Femur (tissue), 1 donor: ENCODE data around the gene STX11.

Experiments
- DNase-seq: peaks from one replicate; pipeline ENCODE4 v3.0.0-alpha.2; 2017

The STX11 gene

GRCh38 chr6:144215932-144216667 lies 65.8 kb downstream of the STX11 start:
- peak; percentile 99 for DNase-seq

- DNase-seq = no peak
Observed at GRCh38 chr6:144216668-144217218, 66.4 kb downstream of the STX11 start.

GRCh38 chr6:144217264-144217663 lies 66.9 kb downstream of the STX11 start:
- DNase-seq = no peak

- DNase-seq = no peak
Observed at GRCh38 chr6:144217797-144218196, 67.5 kb downstream of the STX11 start.

GRCh38 chr6:144219056-144219685 lies 68.9 kb downstream of the STX11 start:
- no peak for DNase-seq

GRCh38 chr6:144220031-144220790 lies 69.9 kb downstream of the STX11 start:
- DNase-seq = no peak

- DNase-seq = no peak
Observed at GRCh38 chr6:144223686-144224085, 73.4 kb downstream of the STX11 start.

- DNase-seq = no peak
Observed at GRCh38 chr6:144231721-144232120, 81.4 kb downstream of the STX11 start.

GRCh38 chr6:144232176-144232831 lies 82.0 kb downstream of the STX11 start:
- no peak for DNase-seq

GRCh38 chr6:144232832-144233230 lies 82.5 kb downstream of the STX11 start:
- DNase-seq = no peak

GRCh38 chr6:144234399-144234798 lies 84.1 kb downstream of the STX11 start:
- DNase-seq = no peak

GRCh38 chr6:144234935-144235334 lies 84.6 kb downstream of the STX11 start:
- DNase-seq = no peak
